ENCODE data around the gene REEP6. TPM values are rescaled to one million over a fixed set of nuclear protein-coding genes. Genes with fewer than 3 reads are reported as not detected.

Gene REEP6
- total and polyA plus RNA-seq, 2 of the 4 experiments (the other 2 are of a cell fraction), result 1.3 to 2.2 TPM

- in situ Hi-C loops (cut with MboI; ENCODE audit: low sequenced_read_pairs), result loop anchor here (25.0 kb wide), 1 partner anchor 262 kb away; no protein-coding TSS in a partner anchor
- H2BK5ac ChIP-seq (ENCODE audit: low read depth, low read length, poor library complexity, severe bottlenecking), result no peak overlapping the region
- H3K9me3 ChIP-seq (ENCODE audit: control insufficient read depth, insufficient read depth, low read length), result no peaks in the 10 kb centered on the region
- DNase-seq (no peak), ATAC-seq (ENCODE audit: low read depth) (no peak)
- H3K27me3 ChIP-seq (ENCODE audit: control insufficient read depth, insufficient read depth, low read length), result peaks cover 38% of the 10 kb centered on the region
- no peak overlapping the region for H3K14ac ChIP-seq (replicated peaks; ENCODE audit: low read depth, low read length)
- no peak overlapping the region for H3K27ac ChIP-seq (ENCODE audit: insufficient read depth, low read length)
- H3K4me3 ChIP-seq (ENCODE audit: insufficient read depth, low read depth, low read length), result no peak overlapping the region
- H2AK9ac ChIP-seq (replicated peaks; ENCODE audit: low read depth, low read length, poor library complexity), result no peak overlapping the region
- H3K36me3 ChIP-seq (ENCODE audit: control insufficient read depth, insufficient read depth, low read length), result no peaks in the 10 kb centered on the region
- H4K5ac ChIP-seq (ENCODE audit: low read depth, low read length), result no peak overlapping the region
- no peak overlapping the region for H3K23ac ChIP-seq (ENCODE audit: low read depth, low read length)
- no peak overlapping the region for H2BK120ac ChIP-seq (ENCODE audit: low read depth, low read length)
- H2BK15ac ChIP-seq (ENCODE audit: low read depth, low read length), result no peak overlapping the region
- H3K56ac ChIP-seq (ENCODE audit: extremely low read depth, insufficient read depth, low read length), result no peak overlapping the region
- TF ChIP-seq POLR2A (IDR thresholded peaks at IDR 0.05; ENCODE audit: low read depth, low read length) (no peak), MXI1 (IDR thresholded peaks at IDR 0.05; ENCODE audit: borderline replicate concordance, low read depth, low read length) (no peak), NFE2L2 (IDR thresholded peaks at IDR 0.05; ENCODE audit: low read depth, low read length) (no peak), RFX5 (IDR thresholded peaks at IDR 0.05; ENCODE audit: low read depth, low read length) (no peak), FOS (IDR thresholded peaks at IDR 0.05; ENCODE audit: low read depth, low read length) (no peak)
- no peak overlapping the region for H3K9ac ChIP-seq (ENCODE audit: low read depth, low read length)
- peaks cover 4% of the 10 kb centered on the region; the same call in 1 of the 2 replicates for H3K9me1 ChIP-seq (ENCODE audit: insufficient read depth, low read length)
- H3K18ac ChIP-seq (ENCODE audit: low read depth, low read length), result no peak overlapping the region
- H3K4me1 ChIP-seq (ENCODE audit: control insufficient read depth, insufficient read depth, low read length), result no peaks in the 10 kb centered on the region; the same call in 1 of the 2 replicates
- no TSS peak for BruUV-seq (replicated peaks)
- no peak overlapping the region for H4K91ac ChIP-seq (ENCODE audit: insufficient read depth, low read depth, low read length)
- intact Hi-C loops (cut with micrococcal nuclease), result no loop called here
- WGBS, 2 experiments (ENCODE audit: extremely low coverage in 2 of 2, insufficient read length in 1 of 2), result 69% methylated on average over 26 of the region's 31 CpGs; no CpG with 5 or more reads in 1 of the 2 experiments
- CTCF ChIA-PET, result no interaction called here
- no peak overlapping the region for H3K4me2 ChIP-seq (ENCODE audit: low read depth, low read length)
- no peaks in the 10 kb centered on the region for H3K79me1 ChIP-seq (ENCODE audit: low read depth in 1 of 2, low read length in 2 of 2)
- no peak overlapping the region for H2BK20ac ChIP-seq (ENCODE audit: low read depth, low read length)
- H2AK5ac ChIP-seq (ENCODE audit: low read depth, low read length), result no peak overlapping the region
- H4K20me1 ChIP-seq (ENCODE audit: insufficient read depth, low read length), result peaks cover 7% of the 10 kb centered on the region; the same call in 1 of the 2 replicates
- no peak overlapping the region for H3K4ac ChIP-seq (ENCODE audit: low read depth, low read length)
- H4K8ac ChIP-seq (ENCODE audit: low read depth in 2 of 2, low read length in 2 of 2), result no peak overlapping the region
- POLR2A ChIA-PET (ENCODE audit: unreplicated experiment), result no interaction called here
- dilution Hi-C loops (cut with HindIII; ENCODE audit: low sequenced_read_pairs, unreplicated experiment), result no loop called here
- H2AFZ ChIP-seq (replicated peaks; ENCODE audit: low read length, poor library complexity), result no peak overlapping the region
These were observed 34.4 kb downstream of the REEP6 start for GRCh38 chr19:1525343-1525742.
